ENCODE data around the gene ADCY9. TPM values are rescaled to one million over a fixed set of nuclear protein-coding genes. Genes with fewer than 3 reads are reported as not detected.

ADCY9 gene
- total RNA-seq, 1 experiment from 2014 or later, result 9.8 TPM

DNA sequence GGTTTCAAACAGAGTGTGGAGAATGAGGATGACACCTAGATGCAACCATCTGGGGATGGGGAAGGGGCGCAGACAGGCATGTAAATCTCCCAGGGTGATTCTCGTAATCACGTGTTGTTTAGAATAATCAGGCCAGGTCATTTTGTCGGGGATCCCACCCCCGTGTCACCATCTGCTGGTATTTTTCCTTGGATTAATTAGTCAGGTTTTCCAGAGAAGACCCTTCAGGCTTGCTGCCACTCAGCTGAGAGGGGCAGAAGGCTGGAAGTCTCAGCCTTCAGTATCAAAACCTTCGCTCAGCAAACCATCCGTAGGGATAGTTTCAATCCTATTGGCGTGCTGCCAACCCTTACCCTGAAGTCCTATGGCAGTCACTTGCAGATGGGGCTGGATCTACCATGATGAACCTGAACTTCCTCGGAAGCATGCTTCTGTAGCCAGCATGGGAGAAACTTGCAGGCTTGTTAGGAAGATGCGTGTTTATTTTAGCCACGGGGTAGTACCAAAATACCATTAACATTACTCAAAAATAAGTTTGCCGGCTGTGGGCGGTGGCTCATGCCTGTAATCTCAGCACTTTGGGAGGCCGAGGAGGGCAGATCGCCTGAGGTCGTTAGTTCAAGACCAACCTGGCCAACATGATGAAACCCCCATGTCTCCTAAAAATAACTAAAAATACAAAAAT, 7.5 kb upstream of the ADCY9 start:
- Histone ChIP-seq H3K36me3 (ENCODE audit: control insufficient read depth in 1 of 2, insufficient read depth in 2 of 2, low read length in 2 of 2) (no peaks in the 10 kb centered on the region), H3K4me2 (ENCODE audit: low read length) (0 out of 2 replicates have a peak overlapping the region, but pooled peaks have one; percentile 6), H3K27me3 (ENCODE audit: insufficient read depth, low read length) (no peaks in the 10 kb centered on the region), H3K79me2 (ENCODE audit: insufficient read depth, low read length) (no peaks in the 10 kb centered on the region), H3K9me3 (ENCODE audit: control insufficient read depth in 1 of 2, insufficient read depth in 1 of 2, low read depth in 1 of 2, low read length in 2 of 2) (no peaks in the 10 kb centered on the region), H3K4me3 (replicated peaks in 1 of 2; ENCODE audit: low read depth in 1 of 2, low read length in 2 of 2) (no peak overlapping the region), H3K27ac (ENCODE audit: low read depth, low read length) (no peak overlapping the region), H3K9ac (ENCODE audit: low read length) (no peak overlapping the region), H4K20me1 (ENCODE audit: insufficient read depth) (no peaks in the 10 kb centered on the region), H3K4me1 (ENCODE audit: control insufficient read depth in 1 of 2, insufficient read depth in 2 of 2, low read length in 2 of 2) (peaks cover 0 to 9% of the 10 kb centered on the region in 2 experiments; a peak in 1 of 4 replicates), H2AFZ (ENCODE audit: low read depth, low read length, poor library complexity, severe bottlenecking) (no peak overlapping the region), H3K9me2 (ENCODE audit: insufficient read depth) (no peaks in the 10 kb centered on the region)
- no peak for TF ChIP-seq SP1 (IDR thresholded peaks at IDR 0.05; ENCODE audit: low read depth)
- no peak for TF ChIP-seq ZFX (IDR thresholded peaks at IDR 0.05)
- TF ChIP-seq TCF7L2 (IDR thresholded peaks at IDR 0.05; ENCODE audit: borderline replicate concordance, extremely low read depth, insufficient read depth, insufficient read length), result no peak
- TF ChIP-seq MAX (IDR thresholded peaks at IDR 0.05), result no peak
- TF ChIP-seq EZH2phosphoT487 (IDR thresholded peaks at IDR 0.05; ENCODE audit: borderline replicate concordance), result no peak
- no peak for TF ChIP-seq ZNF274 (IDR thresholded peaks at IDR 0.05; ENCODE audit: low read depth, low read length)
- TF ChIP-seq REST (IDR thresholded peaks at IDR 0.05; ENCODE audit: low read depth), result no peak
- TF ChIP-seq ELF1 (IDR thresholded peaks at IDR 0.05; ENCODE audit: borderline replicate concordance, low read depth), result no peak
- no peak for TF ChIP-seq SRF (IDR thresholded peaks at IDR 0.05; ENCODE audit: low read depth)
- TF ChIP-seq, protein P1, sequence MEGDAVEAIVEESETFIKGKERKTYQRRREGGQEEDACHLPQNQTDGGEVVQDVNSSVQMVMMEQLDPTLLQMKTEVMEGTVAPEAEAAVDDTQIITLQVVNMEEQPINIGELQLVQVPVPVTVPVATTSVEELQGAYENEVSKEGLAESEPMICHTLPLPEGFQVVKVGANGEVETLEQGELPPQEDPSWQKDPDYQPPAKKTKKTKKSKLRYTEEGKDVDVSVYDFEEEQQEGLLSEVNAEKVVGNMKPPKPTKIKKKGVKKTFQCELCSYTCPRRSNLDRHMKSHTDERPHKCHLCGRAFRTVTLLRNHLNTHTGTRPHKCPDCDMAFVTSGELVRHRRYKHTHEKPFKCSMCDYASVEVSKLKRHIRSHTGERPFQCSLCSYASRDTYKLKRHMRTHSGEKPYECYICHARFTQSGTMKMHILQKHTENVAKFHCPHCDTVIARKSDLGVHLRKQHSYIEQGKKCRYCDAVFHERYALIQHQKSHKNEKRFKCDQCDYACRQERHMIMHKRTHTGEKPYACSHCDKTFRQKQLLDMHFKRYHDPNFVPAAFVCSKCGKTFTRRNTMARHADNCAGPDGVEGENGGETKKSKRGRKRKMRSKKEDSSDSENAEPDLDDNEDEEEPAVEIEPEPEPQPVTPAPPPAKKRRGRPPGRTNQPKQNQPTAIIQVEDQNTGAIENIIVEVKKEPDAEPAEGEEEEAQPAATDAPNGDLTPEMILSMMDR (IDR thresholded peaks at IDR 0.05 in 2 of 3, conservative IDR thresholded peaks at IDR 0.05 in 1 of 3; ENCODE audit: borderline replicate concordance in 1 of 3, insufficient read depth in 1 of 3, low read depth in 2 of 3, low read length in 2 of 3), result no peak
- no peak for TF ChIP-seq EZH2 (IDR thresholded peaks at IDR 0.05)
- TF ChIP-seq EGR1 (IDR thresholded peaks at IDR 0.05; ENCODE audit: low read depth), result no peak
- no peak for TF ChIP-seq POLR2A (IDR thresholded peaks at IDR 0.05; ENCODE audit: borderline replicate concordance, extremely low read depth, insufficient read depth, insufficient read length)
- TF ChIP-seq, protein P2, sequence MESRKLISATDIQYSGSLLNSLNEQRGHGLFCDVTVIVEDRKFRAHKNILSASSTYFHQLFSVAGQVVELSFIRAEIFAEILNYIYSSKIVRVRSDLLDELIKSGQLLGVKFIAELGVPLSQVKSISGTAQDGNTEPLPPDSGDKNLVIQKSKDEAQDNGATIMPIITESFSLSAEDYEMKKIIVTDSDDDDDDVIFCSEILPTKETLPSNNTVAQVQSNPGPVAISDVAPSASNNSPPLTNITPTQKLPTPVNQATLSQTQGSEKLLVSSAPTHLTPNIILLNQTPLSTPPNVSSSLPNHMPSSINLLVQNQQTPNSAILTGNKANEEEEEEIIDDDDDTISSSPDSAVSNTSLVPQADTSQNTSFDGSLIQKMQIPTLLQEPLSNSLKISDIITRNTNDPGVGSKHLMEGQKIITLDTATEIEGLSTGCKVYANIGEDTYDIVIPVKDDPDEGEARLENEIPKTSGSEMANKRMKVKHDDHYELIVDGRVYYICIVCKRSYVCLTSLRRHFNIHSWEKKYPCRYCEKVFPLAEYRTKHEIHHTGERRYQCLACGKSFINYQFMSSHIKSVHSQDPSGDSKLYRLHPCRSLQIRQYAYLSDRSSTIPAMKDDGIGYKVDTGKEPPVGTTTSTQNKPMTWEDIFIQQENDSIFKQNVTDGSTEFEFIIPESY (IDR thresholded peaks at IDR 0.05; ENCODE audit: extremely low read depth, insufficient replicate concordance, low read length), result no peak
- ATAC-seq (no peak), DNase-seq (ENCODE audit: low read depth, low spot score) (no peak)
- intact Hi-C loops (cut with micrococcal nuclease), result no loop called here
- ChIA-PET POLR2A (no interaction called here), RAD21 (ENCODE audit: low non-redundant PET in 1 of 2, low total read pairs in 2 of 2, uncharacterized antibody in 2 of 2, unreplicated experiment in 2 of 2) (no interaction called here), CTCF (no interaction called here)
- BruUV-seq (replicated peaks), result no TSS peak

All from HCT116 (cell line).